MM.1S (cell line): ENCODE measurements around the gene PRKAG2.

Experiments
- EZH2 ChIP-seq: fragments of 300-600 bp; sonication (generic); optimal IDR thresholded peaks from 2 replicates; pipeline ENCODE3; 2017; ENCODE audit warnings: low read depth, mild to moderate bottlenecking, antibody characterized with exemption, low read length, mixed read lengths
- EZH2phosphoT487 ChIP-seq: fragments of 300-600 bp; sonication (generic); IDR thresholded peaks from 2 replicates; pipeline ENCODE4 v1.6.1; 2018; ENCODE audit warnings: antibody characterized with exemption, low read length
- TF ChIP-seq, protein P1 (sequence below): fragments of 300-600 bp; sonication (generic); IDR thresholded peaks from 2 replicates; pipeline ENCODE4 v1.5.1; 2016; ENCODE audit warnings: antibody characterized with exemption, low read length, mixed read lengths

DNA sequence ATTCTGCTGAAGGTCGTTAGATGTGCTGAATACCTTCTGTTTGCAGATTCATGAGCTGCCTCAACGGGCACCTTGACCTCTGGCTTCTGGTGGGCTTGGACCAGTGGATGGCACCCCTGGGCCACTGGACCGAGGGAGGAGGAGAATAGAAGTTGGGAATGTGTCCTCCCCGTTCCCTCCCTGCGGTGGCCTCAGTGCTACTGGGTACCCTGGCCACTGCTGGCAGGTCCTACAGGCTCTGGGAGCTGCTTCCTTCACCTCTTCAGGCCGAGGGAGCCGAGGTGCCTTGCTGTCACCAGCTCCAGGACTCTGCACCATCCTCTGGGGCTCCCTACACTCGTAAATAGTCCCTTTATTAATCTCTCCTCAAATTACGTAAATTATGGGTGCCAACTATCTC, 47.1 kb upstream of the PRKAG2 start:
- TF ChIP-seq, protein P1, sequence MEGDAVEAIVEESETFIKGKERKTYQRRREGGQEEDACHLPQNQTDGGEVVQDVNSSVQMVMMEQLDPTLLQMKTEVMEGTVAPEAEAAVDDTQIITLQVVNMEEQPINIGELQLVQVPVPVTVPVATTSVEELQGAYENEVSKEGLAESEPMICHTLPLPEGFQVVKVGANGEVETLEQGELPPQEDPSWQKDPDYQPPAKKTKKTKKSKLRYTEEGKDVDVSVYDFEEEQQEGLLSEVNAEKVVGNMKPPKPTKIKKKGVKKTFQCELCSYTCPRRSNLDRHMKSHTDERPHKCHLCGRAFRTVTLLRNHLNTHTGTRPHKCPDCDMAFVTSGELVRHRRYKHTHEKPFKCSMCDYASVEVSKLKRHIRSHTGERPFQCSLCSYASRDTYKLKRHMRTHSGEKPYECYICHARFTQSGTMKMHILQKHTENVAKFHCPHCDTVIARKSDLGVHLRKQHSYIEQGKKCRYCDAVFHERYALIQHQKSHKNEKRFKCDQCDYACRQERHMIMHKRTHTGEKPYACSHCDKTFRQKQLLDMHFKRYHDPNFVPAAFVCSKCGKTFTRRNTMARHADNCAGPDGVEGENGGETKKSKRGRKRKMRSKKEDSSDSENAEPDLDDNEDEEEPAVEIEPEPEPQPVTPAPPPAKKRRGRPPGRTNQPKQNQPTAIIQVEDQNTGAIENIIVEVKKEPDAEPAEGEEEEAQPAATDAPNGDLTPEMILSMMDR = no peak
- TF ChIP-seq EZH2 (no peak), EZH2phosphoT487 (no peak)
